T-helper 1 cell treated with Interleukin-12 subunit alpha and Interleukin-12 subunit beta and Interleukin-4 antibody, amounts not matched to agents 30 ng/mL and 1 ng/mL, for 36 hours (primary cell): ENCODE data around the gene MYLK2. TPM values are rescaled to one million over a fixed set of nuclear protein-coding genes. Genes with fewer than 3 reads are reported as not detected.

Source experiments
- intact Hi-C: fragments of 100-400 bp; cut with micrococcal nuclease; formaldehyde crosslinking; loops from one replicate; pipeline ENCODE4 v1.15.1; 2024
- total RNA-seq: library from RNA; stranded (reverse); gene quantifications from 2 replicates; pipeline ENCODE4 v1.2.3, GENCODE V29; 2022

MYLK2 gene
- total RNA-seq, 1 donor from 2014 or later, result 0.64 TPM

DNA sequence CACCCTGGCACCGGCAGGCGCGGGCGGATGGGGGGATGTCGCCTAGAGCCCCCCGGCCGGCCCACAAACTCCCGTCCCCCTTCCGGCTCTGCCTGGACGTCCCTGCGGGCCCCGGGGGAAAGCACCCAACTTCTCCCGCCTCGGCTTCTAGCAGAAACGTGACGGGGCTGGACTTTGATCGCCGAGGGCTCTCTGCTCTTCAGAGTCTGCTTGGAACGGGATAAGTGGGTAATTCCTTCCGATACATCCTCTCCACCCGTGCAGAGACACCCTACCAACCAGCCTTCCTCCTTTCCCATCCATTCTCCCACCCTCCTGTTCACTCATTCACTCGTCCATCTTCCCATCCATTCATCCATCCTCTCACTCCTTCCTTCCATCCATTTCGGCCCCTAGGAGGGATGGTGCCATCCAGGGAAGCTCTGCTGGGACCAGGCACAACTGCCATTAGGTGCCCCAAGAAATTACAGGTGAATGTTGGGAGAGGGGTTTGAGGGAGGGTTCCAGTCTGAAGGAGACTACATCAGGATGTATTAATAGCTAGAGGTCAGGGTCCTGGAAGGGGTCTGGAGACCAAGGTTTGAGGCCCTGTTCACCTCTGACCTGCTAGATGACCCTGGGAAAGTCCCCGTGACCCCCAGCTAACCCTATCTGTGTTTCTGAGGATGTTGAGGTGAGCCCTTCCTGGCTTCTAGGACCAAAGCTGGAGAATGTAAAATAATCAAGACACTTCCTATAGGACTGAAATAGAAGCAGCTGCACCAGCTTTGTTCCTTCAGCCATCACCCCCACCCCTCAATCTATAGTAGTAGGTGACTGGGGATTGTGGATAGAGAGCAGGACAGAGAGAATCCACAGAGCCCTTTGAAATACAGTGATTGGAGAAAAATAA, 51.8 kb downstream of the MYLK2 start:
- intact Hi-C loops, result no loop called here

DNA sequence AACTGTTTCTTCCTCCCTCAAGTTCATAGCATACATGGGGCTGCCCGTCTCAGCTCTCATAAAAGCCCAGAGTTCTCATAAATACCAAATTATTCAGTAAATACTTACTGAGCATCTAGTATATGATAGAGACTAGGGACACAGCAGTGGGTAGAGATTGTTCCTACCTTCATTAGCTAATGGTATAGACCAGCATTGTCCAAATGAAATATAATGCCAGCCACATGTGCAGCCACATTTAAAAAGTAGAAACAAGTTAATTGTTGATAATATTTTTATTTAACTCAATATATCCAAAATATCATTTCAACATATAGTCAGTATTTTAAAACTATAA, 52.4 kb downstream of the MYLK2 start:
- intact Hi-C loops, result no loop called here

DNA sequence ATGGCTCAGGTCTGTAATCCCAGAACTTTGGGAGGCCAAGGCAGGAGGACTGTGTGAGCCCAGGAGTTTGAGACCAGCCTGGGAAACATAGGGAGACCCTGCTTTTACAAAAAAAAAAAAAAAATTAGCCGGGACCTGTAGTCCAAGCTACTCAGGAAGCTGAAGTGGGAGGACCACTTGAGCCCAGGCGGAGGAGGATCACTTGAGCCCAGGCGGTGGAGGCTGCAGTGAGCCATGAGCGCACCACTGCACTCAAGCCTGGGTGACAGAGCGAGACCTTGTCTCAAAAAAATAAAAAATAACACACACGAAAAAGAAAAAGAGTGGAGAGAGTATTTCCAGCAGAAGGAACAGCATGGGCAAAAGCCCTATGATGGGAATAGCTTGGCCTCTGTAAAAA, 53.2 kb downstream of the MYLK2 start:
- intact Hi-C loops, result no loop called here

DNA sequence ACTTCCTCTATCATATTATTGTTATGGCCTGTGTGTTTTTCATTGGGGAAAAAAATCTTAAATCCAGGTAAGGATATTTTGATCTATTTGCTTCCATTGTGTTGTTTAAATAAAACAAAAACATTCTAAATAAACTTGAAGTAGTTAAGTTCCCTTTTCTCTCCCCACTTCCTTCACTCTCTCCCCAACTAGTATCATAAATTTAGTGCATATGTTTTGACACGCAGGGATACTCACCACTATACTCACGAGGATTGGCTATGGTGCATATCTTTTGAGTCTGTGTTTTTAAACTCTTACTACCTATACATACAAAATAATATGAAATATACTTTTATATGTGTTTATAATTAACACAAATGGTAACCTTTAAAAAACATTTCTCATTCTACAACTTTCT, 56.5 kb downstream of the MYLK2 start:
- intact Hi-C loops, result no loop called here

DNA sequence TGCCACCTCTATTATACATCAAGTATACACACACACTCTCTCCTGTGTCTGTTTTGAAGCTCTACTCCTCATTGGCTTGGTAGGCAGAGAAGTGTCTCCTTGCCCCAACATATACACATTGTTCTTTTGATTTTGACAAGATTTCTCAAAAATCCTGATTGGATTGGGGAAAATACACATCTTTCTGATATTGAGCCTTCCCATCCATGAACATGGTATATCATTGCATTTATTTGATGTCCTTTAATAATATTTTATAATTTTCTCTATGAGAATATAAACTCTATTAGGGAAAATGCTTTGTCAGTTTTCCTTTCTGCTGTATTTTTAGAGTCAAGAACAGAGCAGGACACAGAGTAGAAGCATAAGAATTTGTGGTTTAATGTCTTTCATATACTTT, 58.5 kb downstream of the MYLK2 start:
- intact Hi-C loops, result loop anchor here (2.0 kb wide), 1 partner anchor 25 kb away; no protein-coding TSS in a partner anchor

DNA sequence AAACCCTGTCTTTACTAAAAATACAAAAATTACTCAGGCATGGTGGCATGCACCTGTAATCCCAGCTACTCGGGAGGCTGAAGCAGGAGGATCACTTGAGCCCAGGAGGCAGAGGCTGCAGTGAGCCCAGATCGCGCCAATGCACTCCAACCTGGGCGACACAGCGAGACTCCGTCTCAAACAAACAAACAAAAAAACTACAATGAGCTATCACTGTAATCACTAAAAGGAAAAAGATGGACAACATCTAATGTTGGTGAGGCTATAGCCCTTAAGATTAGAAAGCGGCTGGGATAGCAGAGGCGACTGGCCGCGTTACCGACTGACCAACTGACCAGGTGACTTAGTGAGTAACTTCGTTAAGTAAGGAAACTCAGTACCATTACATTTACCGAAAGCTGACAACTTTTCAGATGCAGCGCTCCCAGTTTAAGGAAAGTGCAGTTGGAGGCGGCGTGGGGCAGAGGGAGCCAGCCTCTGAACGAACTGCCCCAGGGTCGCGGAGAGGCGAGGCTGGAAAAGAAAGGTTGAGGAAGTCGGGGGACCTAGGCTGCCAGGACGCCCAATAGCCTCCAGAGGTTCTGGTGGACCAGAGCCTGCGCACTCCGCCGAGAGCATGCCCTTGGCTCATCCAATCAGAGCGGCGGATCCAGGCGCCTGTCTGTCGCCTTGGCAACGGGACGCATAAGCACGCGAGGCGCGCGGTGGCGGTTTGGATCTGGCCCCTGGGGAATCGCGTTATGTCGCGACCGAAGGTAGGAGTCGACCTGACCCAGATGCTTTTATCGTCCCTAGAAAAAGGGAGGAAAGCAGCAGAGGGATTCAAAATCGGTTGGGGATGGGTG, 60.2 kb downstream of the MYLK2 start:
- intact Hi-C loops, result loop anchor here (2.0 kb wide), 1 partner anchor 27 kb away; no protein-coding TSS in a partner anchor

DNA sequence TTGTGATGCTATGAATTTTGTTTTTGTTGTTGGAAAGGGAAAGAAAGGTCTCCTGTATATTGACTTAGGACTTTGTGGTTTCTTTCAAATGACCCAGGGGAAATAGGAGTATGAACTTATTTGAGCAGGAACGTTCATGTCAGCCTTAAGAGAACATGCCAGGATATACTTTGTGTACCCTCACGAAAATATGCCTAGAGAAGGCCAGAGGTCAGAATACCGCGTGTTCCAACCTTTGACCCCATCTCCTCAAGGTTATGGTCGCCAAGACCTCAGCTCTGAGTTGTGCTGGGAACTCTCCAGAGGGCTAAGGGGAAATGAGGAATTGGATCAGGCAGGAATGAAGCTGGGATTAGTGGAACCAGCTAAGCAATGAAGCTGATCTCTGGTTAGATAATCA, 62.8 kb downstream of the MYLK2 start:
- intact Hi-C loops, result no loop called here

DNA sequence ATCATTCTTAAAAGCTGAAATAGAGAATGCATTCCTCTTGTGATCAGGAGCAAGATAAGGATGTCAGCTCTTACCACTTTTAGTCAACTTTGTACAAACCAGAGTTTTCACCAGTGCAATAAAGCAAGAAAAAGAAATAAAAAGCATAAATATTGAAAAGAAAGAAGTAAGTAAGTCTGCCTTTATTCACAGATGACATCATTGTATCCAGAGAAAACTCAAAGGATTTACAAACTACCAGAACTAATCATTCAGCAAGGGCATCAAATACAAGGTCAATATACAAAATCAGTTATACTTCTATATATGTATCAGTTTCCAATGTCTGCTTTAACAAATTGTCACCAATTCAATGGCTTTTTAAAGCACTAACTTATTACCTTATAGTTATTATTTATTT, 64.7 kb downstream of the MYLK2 start:
- intact Hi-C loops, result no loop called here

Other genes starting within 250 kb of the MYLK2 start
- gene ID1, start 214.1 kb upstream of the MYLK2 start, total RNA-seq, result 0.64 and 0.80 TPM in 2 replicates
- gene COX4I2, start 181.4 kb upstream of the MYLK2 start, total RNA-seq, result not detected in 2 replicates
- 141 TPM in 2 replicates for gene BCL2L1, start 96.5 kb upstream of the MYLK2 start, total RNA-seq
- 79.9 and 84.3 TPM in 2 replicates for gene TPX2, start 80.1 kb upstream of the MYLK2 start, total RNA-seq
- not detected in 2 replicates for gene FOXS1, start 26.2 kb downstream of the MYLK2 start, total RNA-seq
- not detected in 2 replicates for gene DUSP15, start 51.2 kb downstream of the MYLK2 start, total RNA-seq
- gene TTLL9, start 51.3 kb downstream of the MYLK2 start, total RNA-seq, result not detected in 2 replicates
- 12.7 and 13.0 TPM in 2 replicates for gene PDRG1, start 132.7 kb downstream of the MYLK2 start, total RNA-seq
- gene XKR7, start 148.8 kb downstream of the MYLK2 start, total RNA-seq, result not detected in 2 replicates
- not detected in 2 replicates for gene CCM2L, start 191.1 kb downstream of the MYLK2 start, total RNA-seq
- 1.5 and 1.8 TPM in 2 replicates for gene HCK, start 232.9 kb downstream of the MYLK2 start, total RNA-seq